ENCODE results near the gene TMEM121B.

TMEM121B gene

DNA sequence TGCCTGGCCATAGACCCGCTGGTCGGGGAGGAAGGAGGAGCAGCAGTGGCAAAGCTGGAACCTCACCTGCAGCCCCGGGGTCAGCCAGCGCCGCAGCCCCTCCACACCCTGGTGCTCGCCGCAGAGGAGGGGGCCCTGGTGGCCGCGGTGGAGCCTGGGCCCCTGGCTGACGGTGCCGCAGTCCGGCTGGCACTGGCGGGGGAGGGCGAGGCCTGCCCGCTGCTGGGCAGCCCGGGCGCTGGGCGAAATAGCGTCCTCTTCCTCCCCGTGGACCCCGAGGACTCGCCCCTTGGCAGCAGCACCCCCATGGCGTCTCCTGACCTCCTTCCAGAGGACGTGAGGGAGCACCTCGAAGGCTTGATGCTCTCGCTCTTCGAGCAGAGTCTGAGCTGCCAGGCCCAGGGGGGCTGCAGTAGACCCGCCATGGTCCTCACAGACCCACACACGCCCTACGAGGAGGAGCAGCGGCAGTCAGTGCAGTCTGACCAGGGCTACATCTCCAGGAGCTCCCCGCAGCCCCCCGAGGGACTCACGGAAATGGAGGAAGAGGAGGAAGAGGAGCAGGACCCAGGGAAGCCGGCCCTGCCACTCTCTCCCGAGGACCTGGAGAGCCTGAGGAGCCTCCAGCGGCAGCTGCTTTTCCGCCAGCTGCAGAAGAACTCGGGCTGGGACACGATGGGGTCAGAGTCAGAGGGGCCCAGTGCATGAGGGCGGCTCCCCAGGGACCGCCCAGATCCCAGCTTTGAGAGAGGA lies 11.9 kb downstream of the TMEM121B start:
- no peak for DNase-seq (ENCODE audit: low spot score)
- in situ Hi-C loops (cut with MboI; ENCODE audit: low pct_unique_long_range_greater_than_20kb, low sequenced_read_pairs, unreplicated experiment), result no loop called here
- TF ChIP-seq, protein P1, sequence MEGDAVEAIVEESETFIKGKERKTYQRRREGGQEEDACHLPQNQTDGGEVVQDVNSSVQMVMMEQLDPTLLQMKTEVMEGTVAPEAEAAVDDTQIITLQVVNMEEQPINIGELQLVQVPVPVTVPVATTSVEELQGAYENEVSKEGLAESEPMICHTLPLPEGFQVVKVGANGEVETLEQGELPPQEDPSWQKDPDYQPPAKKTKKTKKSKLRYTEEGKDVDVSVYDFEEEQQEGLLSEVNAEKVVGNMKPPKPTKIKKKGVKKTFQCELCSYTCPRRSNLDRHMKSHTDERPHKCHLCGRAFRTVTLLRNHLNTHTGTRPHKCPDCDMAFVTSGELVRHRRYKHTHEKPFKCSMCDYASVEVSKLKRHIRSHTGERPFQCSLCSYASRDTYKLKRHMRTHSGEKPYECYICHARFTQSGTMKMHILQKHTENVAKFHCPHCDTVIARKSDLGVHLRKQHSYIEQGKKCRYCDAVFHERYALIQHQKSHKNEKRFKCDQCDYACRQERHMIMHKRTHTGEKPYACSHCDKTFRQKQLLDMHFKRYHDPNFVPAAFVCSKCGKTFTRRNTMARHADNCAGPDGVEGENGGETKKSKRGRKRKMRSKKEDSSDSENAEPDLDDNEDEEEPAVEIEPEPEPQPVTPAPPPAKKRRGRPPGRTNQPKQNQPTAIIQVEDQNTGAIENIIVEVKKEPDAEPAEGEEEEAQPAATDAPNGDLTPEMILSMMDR (IDR thresholded peaks at IDR 0.05; ENCODE audit: extremely low read depth, insufficient read depth, missing control alignments), result no peak

DNA sequence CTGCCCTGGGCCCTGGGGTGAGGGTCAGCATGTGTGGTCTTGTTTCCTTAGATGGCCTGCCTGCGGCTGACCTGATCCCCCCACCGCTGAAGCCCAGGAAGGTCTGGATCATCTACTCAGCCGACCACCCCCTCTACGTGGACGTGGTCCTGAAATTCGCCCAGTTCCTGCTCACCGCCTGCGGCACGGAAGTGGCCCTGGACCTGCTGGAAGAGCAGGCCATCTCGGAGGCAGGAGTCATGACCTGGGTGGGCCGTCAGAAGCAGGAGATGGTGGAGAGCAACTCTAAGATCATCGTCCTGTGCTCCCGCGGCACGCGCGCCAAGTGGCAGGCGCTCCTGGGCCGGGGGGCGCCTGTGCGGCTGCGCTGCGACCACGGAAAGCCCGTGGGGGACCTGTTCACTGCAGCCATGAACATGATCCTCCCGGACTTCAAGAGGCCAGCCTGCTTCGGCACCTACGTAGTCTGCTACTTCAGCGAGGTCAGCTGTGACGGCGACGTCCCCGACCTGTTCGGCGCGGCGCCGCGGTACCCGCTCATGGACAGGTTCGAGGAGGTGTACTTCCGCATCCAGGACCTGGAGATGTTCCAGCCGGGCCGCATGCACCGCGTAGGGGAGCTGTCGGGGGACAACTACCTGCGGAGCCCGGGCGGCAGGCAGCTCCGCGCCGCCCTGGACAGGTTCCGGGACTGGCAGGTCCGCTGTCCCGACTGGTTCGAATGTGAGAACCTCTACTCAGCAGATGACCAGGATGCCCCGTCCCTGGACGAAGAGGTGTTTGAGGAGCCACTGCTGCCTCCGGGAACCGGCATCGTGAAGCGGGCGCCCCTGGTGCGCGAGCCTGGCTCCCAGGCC lies 12.7 kb downstream of the TMEM121B start:
- no peak for DNase-seq (ENCODE audit: low spot score)
- in situ Hi-C loops (cut with MboI; ENCODE audit: low pct_unique_long_range_greater_than_20kb, low sequenced_read_pairs, unreplicated experiment), result no loop called here

DNA sequence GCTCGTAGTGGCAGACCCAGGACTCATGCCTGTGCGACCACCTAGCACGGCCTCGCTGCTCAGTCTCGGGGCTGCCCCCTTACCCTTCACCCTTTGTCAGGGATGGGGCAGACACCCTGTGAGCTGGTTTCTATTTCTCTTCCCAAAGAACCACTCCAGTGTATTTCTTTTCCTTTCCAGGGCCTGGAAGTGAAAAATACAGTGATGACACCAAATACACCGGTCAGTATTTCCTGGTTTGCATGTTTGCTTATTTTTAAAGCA lies 13.7 kb downstream of the TMEM121B start:
- no peak for DNase-seq (ENCODE audit: low spot score)
- TF ChIP-seq, protein P1 (IDR thresholded peaks at IDR 0.05; ENCODE audit: extremely low read depth, insufficient read depth, missing control alignments), result no peak
- in situ Hi-C loops (cut with MboI; ENCODE audit: low pct_unique_long_range_greater_than_20kb, low sequenced_read_pairs, unreplicated experiment), result no loop called here

More for the DNA sequence above, 12.7 kb downstream of the TMEM121B start:
- TF ChIP-seq, protein P1 (IDR thresholded peaks at IDR 0.05; ENCODE audit: extremely low read depth, insufficient read depth, missing control alignments), result no peak

DNA sequence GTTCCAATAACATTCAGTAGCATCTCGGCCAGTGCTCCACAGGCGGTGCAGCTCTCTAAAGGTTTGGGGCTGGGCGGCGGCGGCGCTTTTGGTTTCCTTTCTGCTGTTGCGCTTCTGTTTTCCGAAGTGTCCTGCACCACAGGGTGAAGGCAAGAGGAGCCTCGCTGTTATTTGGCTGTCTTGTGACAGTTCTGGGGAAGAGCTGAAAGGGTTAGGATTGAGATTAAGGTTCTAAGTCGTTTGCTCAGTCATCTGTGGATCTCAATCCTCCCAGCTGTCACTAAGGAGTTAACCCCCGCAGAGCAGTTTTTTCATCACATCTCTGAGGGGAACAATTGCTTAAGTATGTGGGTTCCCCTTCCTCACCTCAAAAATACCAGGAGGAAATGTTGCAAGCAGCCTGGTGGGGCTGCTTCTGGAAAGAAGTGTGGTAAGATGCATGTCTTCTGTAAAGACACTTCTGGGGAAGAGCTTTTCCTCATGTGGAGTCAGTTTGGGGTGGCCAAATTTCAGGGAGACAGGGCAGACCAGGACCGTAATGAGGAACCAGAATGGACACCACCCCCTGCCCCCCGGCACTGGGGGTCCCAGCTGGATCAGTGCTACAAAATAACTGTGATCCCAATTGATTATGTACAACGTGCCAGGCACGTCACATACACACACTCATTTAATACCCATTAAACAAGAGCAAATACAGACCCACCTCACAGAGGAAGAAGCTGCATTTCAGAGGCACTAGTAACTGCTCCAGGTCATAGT lies 14.2 kb downstream of the TMEM121B start:
- DNase-seq (ENCODE audit: low spot score), result no peak
- in situ Hi-C loops (cut with MboI; ENCODE audit: low pct_unique_long_range_greater_than_20kb, low sequenced_read_pairs, unreplicated experiment), result no loop called here
- TF ChIP-seq, protein P1 (IDR thresholded peaks at IDR 0.05; ENCODE audit: extremely low read depth, insufficient read depth, missing control alignments), result no peak

DNA sequence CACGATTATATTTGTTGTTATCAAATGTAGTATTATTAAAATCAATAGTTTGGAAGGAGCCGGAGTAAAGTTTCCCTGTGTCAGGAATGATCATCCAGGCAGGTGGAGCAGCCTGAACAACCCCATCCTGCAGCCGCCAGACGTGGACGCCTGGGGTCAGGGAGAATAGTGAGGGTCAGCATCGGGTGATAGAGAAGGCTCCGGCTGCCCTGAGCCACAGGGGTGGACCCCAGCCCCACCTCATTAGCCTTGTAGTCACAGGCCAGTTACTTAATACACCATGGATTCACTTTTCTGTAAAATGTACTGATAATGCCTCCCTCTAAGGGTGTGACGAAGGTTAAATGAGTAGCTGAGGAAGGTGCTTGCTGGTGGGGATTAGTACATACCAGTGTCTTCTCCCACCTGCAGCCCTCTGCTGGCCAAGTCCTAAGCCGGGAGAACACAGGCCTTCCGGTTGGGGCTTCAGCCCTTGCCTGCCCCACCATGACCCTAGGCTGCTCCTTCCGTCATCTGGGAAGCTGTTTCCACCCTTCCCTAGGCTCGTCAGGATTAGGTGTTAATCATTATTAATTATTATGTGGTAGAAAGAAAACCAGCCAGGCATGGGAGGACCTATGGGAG lies 14.9 kb downstream of the TMEM121B start:
- no peak for DNase-seq (ENCODE audit: low spot score)
- in situ Hi-C loops (cut with MboI; ENCODE audit: low pct_unique_long_range_greater_than_20kb, low sequenced_read_pairs, unreplicated experiment), result no loop called here
- TF ChIP-seq, protein P1 (IDR thresholded peaks at IDR 0.05; ENCODE audit: extremely low read depth, insufficient read depth, missing control alignments), result no peak
